Astrocyte (in vitro differentiated cells and primary cell): Measurements from ENCODE around the gene KSR2. TPM values are rescaled to one million over a fixed set of nuclear protein-coding genes. Genes with fewer than 3 reads are reported as not detected.

Source experiments
- DNase-seq: peaks from one replicate; pipeline ENCODE4 v3.0.0-alpha.2; 2010; ENCODE audit warnings: low read depth
- FAIRE-seq: peaks from 2 replicates; lab custom pipeline; 2011; peaks lifted over from hg19 to GRCh38; lab: Jason Lieb, UNC
- H2AFZ ChIP-seq: 2 replicates; pipeline ENCODE4 v1.6.0; 2012; ENCODE audit warnings: low read depth, low read length, inconsistent platforms
- H3K27ac ChIP-seq: 2 replicates; pipeline ENCODE4 v1.5.1; 2011; ENCODE audit warnings: low read depth, low read length, inconsistent platforms
- H3K27me3 ChIP-seq: 2 replicates; pipeline ENCODE4 v1.6.0; 2011; ENCODE audit warnings: low read length, inconsistent platforms; ENCODE audit not compliant: insufficient read depth
- H3K36me3 ChIP-seq: 2 replicates; pipeline ENCODE4 v1.5.1; 2011; ENCODE audit warnings: low read length, inconsistent platforms; ENCODE audit not compliant: insufficient read depth
- H3K4me1 ChIP-seq: 2 replicates; pipeline ENCODE4 v1.5.1; 2011; ENCODE audit warnings: low read length, inconsistent platforms; ENCODE audit not compliant: insufficient read depth
- H3K4me2 ChIP-seq: 2 replicates; pipeline ENCODE4 v1.6.0; 2012; ENCODE audit warnings: low read length, inconsistent platforms
- H3K4me3 ChIP-seq: 2 replicates; pipeline ENCODE4 v1.5.1; 2011; ENCODE audit warnings: low read depth, mild to moderate bottlenecking, low read length, inconsistent platforms; ENCODE audit not compliant: insufficient read depth
- H3K79me2 ChIP-seq: 2 replicates; pipeline ENCODE4 v1.6.0; 2012; ENCODE audit warnings: mild to moderate bottlenecking, low read length, inconsistent platforms; ENCODE audit not compliant: insufficient read depth
- H3K9ac ChIP-seq: 2 replicates; pipeline ENCODE4 v1.6.0; 2012; ENCODE audit warnings: mild to moderate bottlenecking, low read length, inconsistent platforms
- H3K9me3 ChIP-seq: 2 replicates; pipeline ENCODE4 v1.5.1; 2012; ENCODE audit warnings: low read depth, mild to moderate bottlenecking, low read length, inconsistent platforms; ENCODE audit not compliant: insufficient read depth
- H4K20me1 ChIP-seq: 2 replicates; pipeline ENCODE4 v1.6.0; 2012; ENCODE audit warnings: low read length, inconsistent platforms; ENCODE audit not compliant: insufficient read depth
- H3K27ac Mint-ChIP-seq: one replicate; pipeline ENCODE4 v1.8.0; 2021; ENCODE audit warnings: mild to moderate bottlenecking, mixed read lengths; ENCODE audit not compliant: unreplicated experiment
- H3K27me3 Mint-ChIP-seq: one replicate; pipeline ENCODE4 v1.8.0; 2021; ENCODE audit warnings: low read depth, mixed read lengths; ENCODE audit not compliant: unreplicated experiment
- H3K36me3 Mint-ChIP-seq: one replicate; pipeline ENCODE4 v1.8.0; 2021; ENCODE audit warnings: low read depth, mixed read lengths; ENCODE audit not compliant: unreplicated experiment
- H3K4me1 Mint-ChIP-seq: one replicate; pipeline ENCODE4 v1.8.0; 2021; ENCODE audit warnings: low read depth, mixed read lengths; ENCODE audit not compliant: unreplicated experiment
- H3K4me3 Mint-ChIP-seq: one replicate; pipeline ENCODE4 v1.8.0; 2021; ENCODE audit warnings: mild to moderate bottlenecking, moderate library complexity, mixed read lengths; ENCODE audit not compliant: unreplicated experiment
- H3K9me3 Mint-ChIP-seq: one replicate; pipeline ENCODE4 v1.8.0; 2021; ENCODE audit warnings: mild to moderate bottlenecking, mixed read lengths; ENCODE audit not compliant: unreplicated experiment
- CTCF ChIP-seq: IDR thresholded peaks from 2 replicates; pipeline ENCODE4 v1.5.1; 2011; ENCODE audit warnings: low read depth, mild to moderate bottlenecking, inconsistent platforms, low read length, moderate library complexity; ENCODE audit not compliant: insufficient read depth
- EZH2 ChIP-seq: IDR thresholded peaks from 2 replicates; pipeline ENCODE4 v1.6.1; 2012; ENCODE audit warnings: mild to moderate bottlenecking, low read length, inconsistent platforms; ENCODE audit not compliant: insufficient read depth
- total RNA-seq: library from RNA; stranded (reverse); gene quantifications from 2 replicates; pipeline ENCODE4 v1.2.1, GENCODE V29; 2021

KSR2 gene
- total RNA-seq, 1 donor from 2014 or later, result 0.98 TPM

- Histone ChIP-seq H3K4me1 (no peaks in the 10 kb centered on the region), H3K27me3 (peaks cover 9% of the 10 kb centered on the region), H3K27ac (no peak overlapping the region), H3K9ac (no peak overlapping the region), H3K36me3 (no peaks in the 10 kb centered on the region), H3K79me2 (no peaks in the 10 kb centered on the region), H3K4me3 (no peak overlapping the region), H3K9me3 (no peaks in the 10 kb centered on the region), H2AFZ (no peak overlapping the region), H3K4me2 (no peak overlapping the region), H4K20me1 (no peaks in the 10 kb centered on the region)
- DNase-seq, result peak; percentile 21
- H3K4me1 Mint-ChIP-seq, result no peaks in the 10 kb centered on the region
- no peaks in the 10 kb centered on the region for H3K9me3 Mint-ChIP-seq
- no peaks in the 10 kb centered on the region for H3K36me3 Mint-ChIP-seq
- peaks cover 17% of the 10 kb centered on the region for H3K27me3 Mint-ChIP-seq
- H3K4me3 Mint-ChIP-seq, result no peak overlapping the region
- no peak overlapping the region for H3K27ac Mint-ChIP-seq
- peak; percentile 49 for FAIRE-seq
- TF ChIP-seq EZH2, result no peak
- TF ChIP-seq CTCF, result peak; percentile 93
Observed at GRCh38 chr12:117850048-117850447, 118.7 kb downstream of the KSR2 start.

GRCh38 chr12:117847371-117847770 lies 121.4 kb downstream of the KSR2 start:
- TF ChIP-seq EZH2, result no peak
- TF ChIP-seq CTCF, result no peak
- no peak for DNase-seq
- Histone ChIP-seq H3K27me3 (peaks cover 9% of the 10 kb centered on the region), H3K79me2 (no peaks in the 10 kb centered on the region), H3K9me3 (no peaks in the 10 kb centered on the region), H3K4me3 (no peak overlapping the region), H4K20me1 (no peaks in the 10 kb centered on the region), H3K36me3 (no peaks in the 10 kb centered on the region), H3K27ac (no peak overlapping the region), H3K4me1 (no peaks in the 10 kb centered on the region), H2AFZ (no peak overlapping the region), H3K4me2 (no peak overlapping the region), H3K9ac (no peak overlapping the region)
- no peaks in the 10 kb centered on the region for H3K36me3 Mint-ChIP-seq
- no peak for FAIRE-seq
- no peak overlapping the region for H3K27ac Mint-ChIP-seq
- H3K27me3 Mint-ChIP-seq, result peaks cover 20% of the 10 kb centered on the region
- no peak overlapping the region for H3K4me3 Mint-ChIP-seq
- peaks cover 10% of the 10 kb centered on the region for H3K9me3 Mint-ChIP-seq
- H3K4me1 Mint-ChIP-seq, result no peaks in the 10 kb centered on the region

GRCh38 chr12:117845271-117845904 lies 123.4 kb downstream of the KSR2 start:
- Histone ChIP-seq H3K27ac (no peak overlapping the region), H3K27me3 (peaks cover 9% of the 10 kb centered on the region), H3K9ac (no peak overlapping the region), H3K4me2 (no peak overlapping the region), H3K9me3 (no peaks in the 10 kb centered on the region), H4K20me1 (no peaks in the 10 kb centered on the region), H3K79me2 (no peaks in the 10 kb centered on the region), H3K4me1 (no peaks in the 10 kb centered on the region), H2AFZ (no peak overlapping the region), H3K36me3 (no peaks in the 10 kb centered on the region), H3K4me3 (no peak overlapping the region)
- H3K4me1 Mint-ChIP-seq, result no peaks in the 10 kb centered on the region
- H3K9me3 Mint-ChIP-seq, result peaks cover 10% of the 10 kb centered on the region
- DNase-seq (no peak), FAIRE-seq (no peak)
- TF ChIP-seq EZH2 (no peak), CTCF (no peak)
- no peaks in the 10 kb centered on the region for H3K36me3 Mint-ChIP-seq
- no peak overlapping the region for H3K4me3 Mint-ChIP-seq
- H3K27me3 Mint-ChIP-seq, result peaks cover 27% of the 10 kb centered on the region
- no peak overlapping the region for H3K27ac Mint-ChIP-seq
